WERI-Rb-1 (cell line): ENCODE measurements around the gene CEP85.

Source experiments
- DNase-seq: peaks from one replicate; pipeline ENCODE4 v3.0.0-alpha.2; 2020
- H3K27ac ChIP-seq: fragments of 250-450 bp; sonication (Bioruptor Pico); 2 replicates; pipeline ENCODE4 v1.5.1; 2020; ENCODE audit warnings: mild to moderate bottlenecking, moderate library complexity
- H3K27me3 ChIP-seq: fragments of 250-450 bp; sonication (Bioruptor Pico); 2 replicates; pipeline ENCODE4 v1.5.1; 2021; ENCODE audit warnings: mild to moderate bottlenecking, low read depth, moderate library complexity; ENCODE audit not compliant: insufficient read depth, severe bottlenecking
- H3K36me3 ChIP-seq: fragments of 250-450 bp; sonication (Bioruptor Pico); 2 replicates; pipeline ENCODE4 v1.5.1; 2020; ENCODE audit warnings: mild to moderate bottlenecking, moderate library complexity
- H3K4me3 ChIP-seq: 2 replicates; pipeline ENCODE4 v1.5.1; 2011; ENCODE audit warnings: low read depth, mild to moderate bottlenecking, control low read depth, low read length
- H3K9me3 ChIP-seq: fragments of 250-450 bp; sonication (Bioruptor Pico); 2 replicates; pipeline ENCODE4 v1.5.1; 2021; ENCODE audit warnings: mild to moderate bottlenecking, moderate library complexity; ENCODE audit not compliant: severe bottlenecking
- CTCF ChIP-seq: IDR thresholded peaks from 2 replicates; pipeline ENCODE4 v1.5.1; 2011; ENCODE audit warnings: low read depth, mild to moderate bottlenecking, control low read depth, inconsistent platforms, low read length

The CEP85 gene

GRCh38 chr1:26317146-26317545 is 83.1 kb downstream of the CEP85 start:
- no peak for TF ChIP-seq CTCF
- no peaks in the 10 kb centered on the region for H3K27me3 ChIP-seq
- H3K9me3 ChIP-seq, result no peaks in the 10 kb centered on the region
- peak overlapping the region; percentile 55 for H3K27ac ChIP-seq
- H3K4me3 ChIP-seq, result no peak overlapping the region
- DNase-seq, result no peak
- peaks cover 2% of the 10 kb centered on the region; the same call in 1 of the 2 replicates for H3K36me3 ChIP-seq

- H3K27ac ChIP-seq, result peak within 1 kb of the TSS; percentile 55
- H3K36me3 ChIP-seq, result peaks cover 9% of the 10 kb centered on the region
- H3K4me3 ChIP-seq, result no peak within 1 kb of the TSS
- H3K9me3 ChIP-seq, result no peaks in the 10 kb centered on the region
- DNase-seq, result peak; percentile 80
- no peak for TF ChIP-seq CTCF
- H3K27me3 ChIP-seq, result no peaks in the 10 kb centered on the region
These were observed 83.8 kb downstream of the CEP85 start, which contains the start of gene CD52 for GRCh38 chr1:26317612-26318337. TSS of gene CD52 (plus strand) at chr1:26317958. CDS start at chr1:26318018, 60 bp downstream.

- TF ChIP-seq CTCF, result no peak
- Histone ChIP-seq H3K27me3 (no peaks in the 10 kb centered on the region), H3K36me3 (peaks cover 12% of the 10 kb centered on the region), H3K9me3 (no peaks in the 10 kb centered on the region), H3K27ac (peak overlapping the region; percentile 55), H3K4me3 (no peak overlapping the region)
- DNase-seq, result no peak
These were observed 84.5 kb downstream of the CEP85 start for GRCh38 chr1:26318338-26319064.

GRCh38 chr1:26320896-26321295 is 86.9 kb downstream of the CEP85 start:
- no peak overlapping the region for H3K27ac ChIP-seq
- no peak for DNase-seq
- H3K36me3 ChIP-seq, result peaks cover 32% of the 10 kb centered on the region
- no peaks in the 10 kb centered on the region for H3K9me3 ChIP-seq
- H3K27me3 ChIP-seq, result no peaks in the 10 kb centered on the region
- H3K4me3 ChIP-seq, result no peak overlapping the region
- TF ChIP-seq CTCF, result no peak

GRCh38 chr1:26321315-26322041 is 87.5 kb downstream of the CEP85 start:
- peaks cover 32% of the 10 kb centered on the region for H3K36me3 ChIP-seq
- no peak overlapping the region for H3K27ac ChIP-seq
- peak; percentile 92 for DNase-seq
- no peak overlapping the region for H3K4me3 ChIP-seq
- H3K9me3 ChIP-seq, result no peaks in the 10 kb centered on the region
- H3K27me3 ChIP-seq, result no peaks in the 10 kb centered on the region
- peak; percentile 85 for TF ChIP-seq CTCF
